GM12878 (cell line): ENCODE measurements around the gene F10.

Source experiments
- JUNB ChIP-seq: IDR thresholded peaks from 2 replicates; pipeline ENCODE4 v1.6.1; 2016; ENCODE audit warnings: antibody characterized with exemption, mild to moderate bottlenecking
- POLR2A ChIP-seq: IDR thresholded peaks from 2 replicates; pipeline ENCODE4 v1.6.1; 2011; ENCODE audit warnings: low read depth, mild to moderate bottlenecking, low read length
- YY1 ChIP-seq: IDR thresholded peaks from 2 replicates; pipeline ENCODE4 v1.6.1; 2011; ENCODE audit warnings: low read depth, mild to moderate bottlenecking, low read length
- TF ChIP-seq, protein P1 (sequence below), 3 experiments: IDR thresholded peaks in 2 of 3; conservative IDR thresholded peaks in 1 of 3; 2 replicates each; pipeline ENCODE4 v1.5.1; 2011; ENCODE audit warnings: low read depth in 3 of 3, low read length in 3 of 3, mild to moderate bottlenecking in 3 of 3, control low read depth in 2 of 3, moderate library complexity in 2 of 3, inconsistent platforms in 1 of 3, mixed read lengths in 1 of 3; ENCODE audit not compliant: control insufficient read depth in 2 of 3, insufficient read depth in 1 of 3; ENCODE audit errors: extremely low read depth in 1 of 3

DNA sequence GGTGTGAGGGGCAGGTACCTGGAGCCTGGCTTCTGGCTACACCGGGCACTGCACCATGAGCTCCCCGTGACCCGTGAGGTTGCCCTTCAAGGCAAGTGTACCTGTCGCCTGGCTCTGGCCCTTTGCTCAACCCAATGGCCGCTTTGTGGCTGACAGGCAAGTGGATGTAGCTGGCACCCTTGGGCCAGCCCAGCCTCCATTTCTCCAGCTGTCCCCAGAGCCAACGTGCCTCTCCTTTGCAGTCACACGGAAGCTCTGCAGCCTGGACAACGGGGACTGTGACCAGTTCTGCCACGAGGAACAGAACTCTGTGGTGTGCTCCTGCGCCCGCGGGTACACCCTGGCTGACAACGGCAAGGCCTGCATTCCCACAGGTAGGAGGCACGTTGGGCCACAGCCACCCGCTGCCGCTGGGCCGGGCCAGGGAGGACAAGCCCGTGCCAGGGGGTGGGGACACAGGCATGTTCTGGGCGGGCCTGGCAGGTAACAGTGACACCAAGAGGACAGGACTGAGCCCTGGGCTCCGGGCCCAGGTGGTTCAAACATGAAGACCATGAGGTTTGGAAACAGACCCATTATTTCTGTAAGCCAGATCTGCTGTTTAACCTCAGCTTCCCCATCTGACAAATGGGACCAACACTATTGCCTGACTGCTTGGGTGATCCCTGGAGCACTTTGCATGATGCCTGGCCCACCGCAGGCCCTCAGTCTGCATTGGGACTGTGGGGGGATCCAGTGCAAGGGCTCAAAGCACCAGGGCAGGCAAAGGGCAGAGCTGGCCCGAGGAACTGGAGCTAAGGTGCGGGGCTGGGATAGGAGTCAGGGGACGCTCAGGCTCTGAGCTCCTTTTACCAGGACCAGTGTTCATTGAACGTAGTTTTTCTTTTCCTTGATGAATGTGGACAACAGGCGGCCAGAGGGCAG lies 18.3 kb downstream of the F10 start:
- TF ChIP-seq POLR2A (no peak), JUNB (no peak), YY1 (no peak)
- TF ChIP-seq, protein P1, sequence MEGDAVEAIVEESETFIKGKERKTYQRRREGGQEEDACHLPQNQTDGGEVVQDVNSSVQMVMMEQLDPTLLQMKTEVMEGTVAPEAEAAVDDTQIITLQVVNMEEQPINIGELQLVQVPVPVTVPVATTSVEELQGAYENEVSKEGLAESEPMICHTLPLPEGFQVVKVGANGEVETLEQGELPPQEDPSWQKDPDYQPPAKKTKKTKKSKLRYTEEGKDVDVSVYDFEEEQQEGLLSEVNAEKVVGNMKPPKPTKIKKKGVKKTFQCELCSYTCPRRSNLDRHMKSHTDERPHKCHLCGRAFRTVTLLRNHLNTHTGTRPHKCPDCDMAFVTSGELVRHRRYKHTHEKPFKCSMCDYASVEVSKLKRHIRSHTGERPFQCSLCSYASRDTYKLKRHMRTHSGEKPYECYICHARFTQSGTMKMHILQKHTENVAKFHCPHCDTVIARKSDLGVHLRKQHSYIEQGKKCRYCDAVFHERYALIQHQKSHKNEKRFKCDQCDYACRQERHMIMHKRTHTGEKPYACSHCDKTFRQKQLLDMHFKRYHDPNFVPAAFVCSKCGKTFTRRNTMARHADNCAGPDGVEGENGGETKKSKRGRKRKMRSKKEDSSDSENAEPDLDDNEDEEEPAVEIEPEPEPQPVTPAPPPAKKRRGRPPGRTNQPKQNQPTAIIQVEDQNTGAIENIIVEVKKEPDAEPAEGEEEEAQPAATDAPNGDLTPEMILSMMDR (IDR thresholded peaks at IDR 0.05 in 2 of 3, conservative IDR thresholded peaks at IDR 0.05 in 1 of 3; ENCODE audit: control insufficient read depth in 2 of 3, extremely low read depth in 1 of 3, insufficient read depth in 1 of 3, low read depth in 3 of 3, low read length in 3 of 3): no peak
